ENCODE measurements around the gene GSN. TPM values are rescaled to one million over a fixed set of nuclear protein-coding genes. Genes with fewer than 3 reads are reported as not detected.

GSN gene
- total and polyA plus RNA-seq, 10 of the 15 experiments (the other 5 are each of a cell fraction or from before 2014, with no cell fraction given): 0.66 to 9.2 (median 6.2) TPM

DNA sequence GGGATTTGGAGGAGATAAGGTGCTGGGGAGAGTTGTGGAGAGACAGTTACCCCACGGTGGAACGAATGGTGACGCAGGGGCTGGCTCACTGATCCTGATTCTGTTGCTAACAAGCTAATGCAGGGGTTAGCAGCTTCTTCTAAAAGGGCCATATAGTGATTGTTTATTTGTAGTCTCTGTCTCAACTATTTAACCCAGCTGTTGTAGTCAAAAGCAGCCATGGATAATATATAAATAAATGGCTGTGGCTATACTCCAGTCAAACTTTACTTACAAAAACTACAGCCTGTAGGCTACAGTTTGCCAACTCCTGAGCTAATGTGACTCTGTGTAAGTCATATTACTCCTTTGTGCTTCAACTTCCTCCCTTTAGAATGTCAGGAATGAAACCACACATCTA lies 80.3 kb downstream of the GSN start (continued):
- TF ChIP-seq CTCF (IDR thresholded peaks at IDR 0.05 in 2 of 3, conservative IDR thresholded peaks at IDR 0.05 in 1 of 3; ENCODE audit: control insufficient read depth in 2 of 3, extremely low read depth in 1 of 3, insufficient read depth in 1 of 3, low read depth in 3 of 3, low read length in 3 of 3) (no peak), NFYB (IDR thresholded peaks at IDR 0.05; ENCODE audit: insufficient read depth, low read depth, low read length) (no peak), E2F4 (IDR thresholded peaks at IDR 0.05; ENCODE audit: low read depth, low read length) (no peak), RB1 (IDR thresholded peaks at IDR 0.05; ENCODE audit: borderline replicate concordance) (no peak), GATAD2B (conservative IDR thresholded peaks at IDR 0.05; ENCODE audit: low read depth) (no peak)

GRCh38 chr9:121349009-121349408 lies 81.0 kb downstream of the GSN start:
- POLR2A ChIA-PET: interaction anchor here (1.2 kb wide), 1 partner anchor 11 kb away, joined by 3 read pairs; no protein-coding TSS in a partner anchor

More at GRCh38 chr9:121349009-121349408, 81.0 kb downstream of the GSN start:
- CTCF ChIA-PET: interaction anchor here (1.1 to 3.4 kb wide), 3 partner anchors 10 to 29 kb away, joined by 4 to 20 read pairs (median 11); no protein-coding TSS in a partner anchor
- Histone ChIP-seq H3K9ac (ENCODE audit: control insufficient read depth, insufficient read depth, low read length) (no peak overlapping the region), H4K20me1 (ENCODE audit: control insufficient read depth, insufficient read depth) (no peaks in the 10 kb centered on the region), H3K27ac (ENCODE audit: control insufficient read depth, insufficient read depth) (no peak overlapping the region), H3K9me3 (replicated peaks; ENCODE audit: control insufficient read depth, insufficient read depth, low read length) (no peaks in the 10 kb centered on the region), H3K79me2 (ENCODE audit: control insufficient read depth, insufficient read depth, low read length) (no peaks in the 10 kb centered on the region), H3K36me3 (ENCODE audit: control insufficient read depth in 2 of 2, insufficient read depth in 2 of 2, low read length in 1 of 2) (peaks cover 0 to 7% of the 10 kb centered on the region in 2 experiments; a peak in 1 of 4 replicates), H3K4me1 (ENCODE audit: control insufficient read depth, insufficient read depth, low read length) (peaks cover 9% of the 10 kb centered on the region), H3K4me3 (no peak overlapping the region), H3K4me2 (ENCODE audit: control insufficient read depth, insufficient read depth) (no peak overlapping the region), H2AFZ (ENCODE audit: control insufficient read depth, low read depth, low read length) (no peak overlapping the region), H3K27me3 (replicated peaks in 1 of 2; ENCODE audit: control insufficient read depth in 2 of 2, insufficient read depth in 2 of 2, low read length in 1 of 2) (no peaks in the 10 kb centered on the region)
- in situ Hi-C loops (cut with MboI) (no loop called here), intact Hi-C loops (cut with micrococcal nuclease; ENCODE audit: unreplicated experiment) (no loop called here)
- WGBS (ENCODE audit: insufficient coverage, insufficient replicate concordance, low lambda C conversion rate, missing lambda C conversion rate): 81% methylated on average over 8 of the region's 8 CpGs
- DNase-seq (ENCODE audit: low read depth, low spot score) (no peak), ATAC-seq (no peak), FAIRE-seq (no peak)
- no TSS peak for BruUV-seq (replicated peaks)
- RAD21 ChIA-PET (ENCODE audit: unreplicated experiment): no interaction called here
- no peak for TF ChIP-seq IRF5 (IDR thresholded peaks at IDR 0.05; ENCODE audit: borderline replicate concordance)
- SMC1A ChIA-PET (ENCODE audit: uncharacterized antibody, unreplicated experiment): interaction anchor here (1.1 to 3.8 kb wide), 8 partner anchors 9 to 50 kb away, joined by 3 to 11 read pairs (median 5); no protein-coding TSS in a partner anchor
